GM12878 (cell line): ENCODE results near the gene CDPF1. TPM values are rescaled to one million over a fixed set of nuclear protein-coding genes. Genes with fewer than 3 reads are reported as not detected.
A peak's percentile ranks its signal among the peaks of the same experiment; 100 is the strongest.

Experiments used
- BCL11A ChIP-seq: IDR thresholded peaks from 2 replicates; pipeline ENCODE4 v1.6.1; 2011; ENCODE audit warnings: low read depth, low read length
- CBX5 ChIP-seq: sonication (generic); IDR thresholded peaks from 2 replicates; pipeline ENCODE4 v1.6.1; 2016; ENCODE audit warnings: low read depth, moderate library complexity, mild to moderate bottlenecking, inconsistent platforms
- CREB1 ChIP-seq: IDR thresholded peaks from 2 replicates; pipeline ENCODE4 v1.6.1; 2012; ENCODE audit warnings: low read depth, mild to moderate bottlenecking, inconsistent platforms
- CTCF ChIP-seq, 3 experiments: IDR thresholded peaks in 2 of 3; conservative IDR thresholded peaks in 1 of 3; 2 replicates each; pipeline ENCODE4 v1.5.1; 2011; ENCODE audit warnings: low read depth in 3 of 3, low read length in 3 of 3, mild to moderate bottlenecking in 3 of 3, control low read depth in 2 of 3, moderate library complexity in 2 of 3, inconsistent platforms in 1 of 3, mixed read lengths in 1 of 3; ENCODE audit not compliant: control insufficient read depth in 2 of 3, insufficient read depth in 1 of 3; ENCODE audit errors: extremely low read depth in 1 of 3
- IKZF1 ChIP-seq: fragments of 450-650 bp; conservative IDR thresholded peaks from 2 replicates; pipeline ENCODE4 v1.6.1; 2017; ENCODE audit warnings: antibody characterized with exemption, mild to moderate bottlenecking
- KLF5 ChIP-seq: fragments of 450-650 bp; IDR thresholded peaks from 2 replicates; pipeline ENCODE4 v1.6.1; 2014; ENCODE audit warnings: mild to moderate bottlenecking; ENCODE audit not compliant: partially characterized antibody
- MYC ChIP-seq: IDR thresholded peaks from 2 replicates; pipeline ENCODE4 v1.6.1; 2011; ENCODE audit warnings: mild to moderate bottlenecking, low read length, moderate library complexity, inconsistent platforms; ENCODE audit not compliant: insufficient read depth, insufficient replicate concordance, insufficient read length, severe bottlenecking
- NFXL1 ChIP-seq: fragments of 450-650 bp; IDR thresholded peaks from 2 replicates; pipeline ENCODE4 v1.6.1; 2017; ENCODE audit warnings: antibody characterized with exemption, mild to moderate bottlenecking, borderline replicate concordance
- PAX5 ChIP-seq: IDR thresholded peaks from 2 replicates; pipeline ENCODE4 v1.6.1; 2011; ENCODE audit warnings: low read depth, low read length, borderline replicate concordance
- POLR2A ChIP-seq: IDR thresholded peaks from 2 replicates; pipeline ENCODE4 v1.6.1; 2011; ENCODE audit warnings: low read depth, mild to moderate bottlenecking, low read length
- POLR2AphosphoS2 ChIP-seq: IDR thresholded peaks from 2 replicates; pipeline ENCODE4 v1.6.1; 2011; ENCODE audit warnings: low read depth, mild to moderate bottlenecking, low read length, improper control_type of control experiment, moderate library complexity
- RAD21 ChIP-seq: IDR thresholded peaks from 2 replicates; pipeline ENCODE4 v1.6.1; 2011; ENCODE audit warnings: mild to moderate bottlenecking, low read depth, low read length, moderate library complexity; ENCODE audit not compliant: insufficient read depth
- SMAD1 ChIP-seq: fragments of 450-650 bp; IDR thresholded peaks from 2 replicates; pipeline ENCODE4 v1.6.1; 2018; ENCODE audit warnings: mild to moderate bottlenecking, low read depth; ENCODE audit not compliant: partially characterized antibody
- SPI1 ChIP-seq: IDR thresholded peaks from 2 replicates; pipeline ENCODE4 v1.6.1; 2011; ENCODE audit warnings: low read depth, mild to moderate bottlenecking, low read length, moderate library complexity, borderline replicate concordance; ENCODE audit not compliant: insufficient read depth
- TAF1 ChIP-seq: IDR thresholded peaks from 2 replicates; pipeline ENCODE4 v1.6.1; 2011; ENCODE audit warnings: mild to moderate bottlenecking, low read depth, low read length, borderline replicate concordance
- TCF12 ChIP-seq: IDR thresholded peaks from 2 replicates; pipeline ENCODE4 v1.6.1; 2011; ENCODE audit warnings: low read depth, mild to moderate bottlenecking, low read length
- polyA plus RNA-seq, 11 experiments: library from polyadenylated mRNA; depleted of rRNA in 4 of 11; unstranded in 6 of 11; stranded (reverse) in 5 of 11; fragments of >200 nt; fragmentation: Nextera tagmentation in 4 of 11; fragmentation: Illumina TruSeq in 1 of 11; extraction: Ambion mirVana in 4 of 11; extraction: Trizol in 1 of 11; gene quantifications; 1 replicate in 1 of 11; 2 replicates in 10 of 11; pipeline versions ENCODE4 v1.2.1 to v1.2.3, GENCODE V29; 2011 to 2016; ENCODE audit warnings: inconsistent platforms in 2 of 11, missing spikeins in 2 of 11, low read depth in 1 of 11
- total RNA-seq, 4 experiments: library from RNA; depleted of rRNA in 3 of 4; stranded (reverse); fragments of >200 nt in 3 of 4; fragmentation: Illumina TruSeq in 1 of 4; extraction: Trizol in 1 of 4; gene quantifications; 2 replicates each; pipeline versions ENCODE4 v1.2.1 to v1.2.3, GENCODE V29; 2013 to 2021
- TF ChIP-seq, protein P1 (sequence below): fragments of 450-650 bp; IDR thresholded peaks from 2 replicates; pipeline ENCODE4 v1.6.1; 2017; ENCODE audit warnings: mild to moderate bottlenecking, low read depth, inconsistent platforms; ENCODE audit not compliant: poor library complexity, severe bottlenecking
- TF ChIP-seq, protein P2 (sequence below): IDR thresholded peaks from 2 replicates; pipeline ENCODE4 v1.6.1; 2011; ENCODE audit warnings: low read depth, low read length, improper control_type of control experiment, borderline replicate concordance
- TF ChIP-seq, protein P3 (sequence below): fragments of 450-650 bp; IDR thresholded peaks from 2 replicates; pipeline ENCODE4 v1.6.1; 2018; ENCODE audit warnings: borderline replicate concordance, mild to moderate bottlenecking; ENCODE audit not compliant: partially characterized antibody

Gene CDPF1
- total and polyA plus RNA-seq, 10 of the 15 experiments (the other 5 are each of a cell fraction or from before 2014, with no cell fraction given): 1.0 to 22.4 (median 7.9) TPM

GRCh38 chr22:46280999-46281623 is 31.0 kb upstream of the CDPF1 start (continued):
- TF ChIP-seq, protein P1, sequence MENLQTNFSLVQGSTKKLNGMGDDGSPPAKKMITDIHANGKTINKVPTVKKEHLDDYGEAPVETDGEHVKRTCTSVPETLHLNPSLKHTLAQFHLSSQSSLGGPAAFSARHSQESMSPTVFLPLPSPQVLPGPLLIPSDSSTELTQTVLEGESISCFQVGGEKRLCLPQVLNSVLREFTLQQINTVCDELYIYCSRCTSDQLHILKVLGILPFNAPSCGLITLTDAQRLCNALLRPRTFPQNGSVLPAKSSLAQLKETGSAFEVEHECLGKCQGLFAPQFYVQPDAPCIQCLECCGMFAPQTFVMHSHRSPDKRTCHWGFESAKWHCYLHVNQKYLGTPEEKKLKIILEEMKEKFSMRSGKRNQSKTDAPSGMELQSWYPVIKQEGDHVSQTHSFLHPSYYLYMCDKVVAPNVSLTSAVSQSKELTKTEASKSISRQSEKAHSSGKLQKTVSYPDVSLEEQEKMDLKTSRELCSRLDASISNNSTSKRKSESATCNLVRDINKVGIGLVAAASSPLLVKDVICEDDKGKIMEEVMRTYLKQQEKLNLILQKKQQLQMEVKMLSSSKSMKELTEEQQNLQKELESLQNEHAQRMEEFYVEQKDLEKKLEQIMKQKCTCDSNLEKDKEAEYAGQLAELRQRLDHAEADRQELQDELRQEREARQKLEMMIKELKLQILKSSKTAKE: peak; percentile 42
- no peak for TF ChIP-seq MYC
- peak; percentile 27; the same call in 1 of the 2 replicates for TF ChIP-seq IKZF1
- no peak for TF ChIP-seq POLR2AphosphoS2
- TF ChIP-seq SPI1: no peak
- TF ChIP-seq, protein P2, sequence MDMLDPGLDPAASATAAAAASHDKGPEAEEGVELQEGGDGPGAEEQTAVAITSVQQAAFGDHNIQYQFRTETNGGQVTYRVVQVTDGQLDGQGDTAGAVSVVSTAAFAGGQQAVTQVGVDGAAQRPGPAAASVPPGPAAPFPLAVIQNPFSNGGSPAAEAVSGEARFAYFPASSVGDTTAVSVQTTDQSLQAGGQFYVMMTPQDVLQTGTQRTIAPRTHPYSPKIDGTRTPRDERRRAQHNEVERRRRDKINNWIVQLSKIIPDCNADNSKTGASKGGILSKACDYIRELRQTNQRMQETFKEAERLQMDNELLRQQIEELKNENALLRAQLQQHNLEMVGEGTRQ: peak; percentile 52; the same call in 1 of the 2 replicates
- no peak for TF ChIP-seq NFXL1
- TF ChIP-seq POLR2A: no peak
- no peak; the same call in 1 of the 2 replicates for TF ChIP-seq TCF12
- no peak for TF ChIP-seq BCL11A
- TF ChIP-seq CREB1: no peak
- TF ChIP-seq PAX5: 0 out of 2 replicates have a peak, but pooled peaks have one; percentile 21
- no peak for TF ChIP-seq RAD21
- no peak for TF ChIP-seq CTCF (IDR thresholded peaks at IDR 0.05 in 2 of 3, conservative IDR thresholded peaks at IDR 0.05 in 1 of 3; ENCODE audit: control insufficient read depth in 2 of 3, extremely low read depth in 1 of 3, insufficient read depth in 1 of 3, low read depth in 3 of 3, low read length in 3 of 3)
- TF ChIP-seq, protein P3, sequence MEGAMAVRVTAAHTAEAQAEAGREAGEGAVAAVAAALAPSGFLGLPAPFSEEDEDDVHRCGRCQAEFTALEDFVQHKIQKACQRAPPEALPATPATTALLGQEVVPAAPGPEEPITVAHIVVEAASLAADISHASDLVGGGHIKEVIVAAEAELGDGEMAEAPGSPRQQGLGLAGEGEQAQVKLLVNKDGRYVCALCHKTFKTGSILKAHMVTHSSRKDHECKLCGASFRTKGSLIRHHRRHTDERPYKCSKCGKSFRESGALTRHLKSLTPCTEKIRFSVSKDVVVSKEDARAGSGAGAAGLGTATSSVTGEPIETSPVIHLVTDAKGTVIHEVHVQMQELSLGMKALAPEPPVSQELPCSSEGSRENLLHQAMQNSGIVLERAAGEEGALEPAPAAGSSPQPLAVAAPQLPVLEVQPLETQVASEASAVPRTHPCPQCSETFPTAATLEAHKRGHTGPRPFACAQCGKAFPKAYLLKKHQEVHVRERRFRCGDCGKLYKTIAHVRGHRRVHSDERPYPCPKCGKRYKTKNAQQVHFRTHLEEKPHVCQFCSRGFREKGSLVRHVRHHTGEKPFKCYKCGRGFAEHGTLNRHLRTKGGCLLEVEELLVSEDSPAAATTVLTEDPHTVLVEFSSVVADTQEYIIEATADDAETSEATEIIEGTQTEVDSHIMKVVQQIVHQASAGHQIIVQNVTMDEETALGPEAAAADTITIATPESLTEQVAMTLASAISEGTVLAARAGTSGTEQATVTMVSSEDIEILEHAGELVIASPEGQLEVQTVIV: no peak
- no peak for TF ChIP-seq SMAD1
- no peak for TF ChIP-seq CBX5
- TF ChIP-seq KLF5: no peak
- no peak for TF ChIP-seq TAF1
